ENCODE measurements around the gene PAK5.

The PAK5 gene

GRCh38 chr20:9789131-9789530 lies 49.7 kb downstream of the PAK5 start:
- H3K9me3 ChIP-seq (ENCODE audit: insufficient read depth, low read length): no peaks in the 10 kb centered on the region
- no peak overlapping the region for H2AFZ ChIP-seq (ENCODE audit: low read depth, low read length, severe bottlenecking)
- H3K4me3 ChIP-seq (ENCODE audit: insufficient read depth, low read length, poor library complexity, severe bottlenecking): no peak overlapping the region
- no peaks in the 10 kb centered on the region for H3K9me2 ChIP-seq (replicated peaks; ENCODE audit: insufficient read depth, low read length)
- no peaks in the 10 kb centered on the region for H3K36me3 ChIP-seq (ENCODE audit: low read length)
- H4K20me1 ChIP-seq (ENCODE audit: low read depth, low read length): no peaks in the 10 kb centered on the region
- H3K27ac ChIP-seq (ENCODE audit: low read depth, low read length): no peak overlapping the region
- TF ChIP-seq EZH2phosphoT487 (conservative IDR thresholded peaks at IDR 0.05; ENCODE audit: low read length) (no peak), CTCF (IDR thresholded peaks at IDR 0.05; ENCODE audit: insufficient read depth, low read length, poor library complexity, severe bottlenecking) (no peak)
- no peaks in the 10 kb centered on the region for H3K79me2 ChIP-seq (ENCODE audit: insufficient read depth, low read length)
- H3F3A ChIP-seq (ENCODE audit: insufficient read depth): no peaks in the 10 kb centered on the region
- H3K27me3 ChIP-seq (ENCODE audit: low read length): no peaks in the 10 kb centered on the region
- H3K4me2 ChIP-seq (ENCODE audit: low read depth, low read length, poor library complexity, severe bottlenecking): no peak overlapping the region
- H3K9ac ChIP-seq (ENCODE audit: low read length): no peak overlapping the region

- Histone ChIP-seq H3K27me3 (ENCODE audit: low read length) (no peaks in the 10 kb centered on the region; the same call in 1 of the 2 replicates), H3K9ac (ENCODE audit: low read length) (no peak overlapping the region), H3K4me2 (ENCODE audit: low read depth, low read length, poor library complexity, severe bottlenecking) (no peak overlapping the region), H2AFZ (ENCODE audit: low read depth, low read length, severe bottlenecking) (no peak overlapping the region), H4K20me1 (ENCODE audit: low read depth, low read length) (no peaks in the 10 kb centered on the region), H3K36me3 (ENCODE audit: low read length) (no peaks in the 10 kb centered on the region), H3K9me3 (ENCODE audit: insufficient read depth, low read length) (no peaks in the 10 kb centered on the region), H3K79me2 (ENCODE audit: insufficient read depth, low read length) (no peaks in the 10 kb centered on the region), H3F3A (ENCODE audit: insufficient read depth) (no peaks in the 10 kb centered on the region), H3K27ac (ENCODE audit: low read depth, low read length) (no peak overlapping the region), H3K9me2 (replicated peaks; ENCODE audit: insufficient read depth, low read length) (no peaks in the 10 kb centered on the region), H3K4me3 (ENCODE audit: insufficient read depth, low read length, poor library complexity, severe bottlenecking) (no peak overlapping the region)
- TF ChIP-seq EZH2phosphoT487 (conservative IDR thresholded peaks at IDR 0.05; ENCODE audit: low read length) (no peak), CTCF (IDR thresholded peaks at IDR 0.05; ENCODE audit: insufficient read depth, low read length, poor library complexity, severe bottlenecking) (no peak)
Observed at GRCh38 chr20:9775176-9775575, 63.7 kb downstream of the PAK5 start.

DNA sequence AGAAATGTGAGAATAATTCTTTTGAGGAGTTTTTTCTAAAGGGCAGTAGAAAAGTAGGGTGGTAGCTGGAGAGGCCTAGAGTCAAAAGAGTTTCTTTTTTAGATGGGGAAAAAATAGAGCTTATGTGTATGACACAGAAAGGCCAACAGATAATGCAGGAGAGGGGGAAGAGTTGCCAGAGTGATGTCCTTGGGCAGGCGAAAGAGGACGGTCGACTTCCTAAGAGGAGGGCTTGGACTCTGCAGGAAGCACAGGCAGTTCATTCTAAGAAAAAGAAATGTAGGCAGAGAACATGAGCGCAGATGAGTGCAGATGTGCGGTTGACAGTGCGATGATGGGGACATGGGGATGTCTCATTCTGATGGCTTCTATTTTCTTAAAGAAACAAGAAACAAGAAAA lies 68.9 kb downstream of the PAK5 start:
- no peaks in the 10 kb centered on the region for H3K36me3 ChIP-seq (ENCODE audit: low read length)
- no peaks in the 10 kb centered on the region for H3K79me2 ChIP-seq (ENCODE audit: insufficient read depth, low read length)
- no peaks in the 10 kb centered on the region for H4K20me1 ChIP-seq (ENCODE audit: low read depth, low read length)
- no peak for TF ChIP-seq CTCF (IDR thresholded peaks at IDR 0.05; ENCODE audit: insufficient read depth, low read length, poor library complexity, severe bottlenecking)
- TF ChIP-seq EZH2phosphoT487 (conservative IDR thresholded peaks at IDR 0.05; ENCODE audit: low read length): no peak
- H3K4me3 ChIP-seq (ENCODE audit: insufficient read depth, low read length, poor library complexity, severe bottlenecking): no peak overlapping the region
- H3K9me2 ChIP-seq (replicated peaks; ENCODE audit: insufficient read depth, low read length): no peaks in the 10 kb centered on the region
- H3K4me2 ChIP-seq (ENCODE audit: low read depth, low read length, poor library complexity, severe bottlenecking): no peak overlapping the region
- H3F3A ChIP-seq (ENCODE audit: insufficient read depth): no peaks in the 10 kb centered on the region
- no peaks in the 10 kb centered on the region for H3K9me3 ChIP-seq (ENCODE audit: insufficient read depth, low read length)
- H2AFZ ChIP-seq (ENCODE audit: low read depth, low read length, severe bottlenecking): no peak overlapping the region
- no peak overlapping the region for H3K27ac ChIP-seq (ENCODE audit: low read depth, low read length)
- H3K9ac ChIP-seq (ENCODE audit: low read length): no peak overlapping the region
- no peaks in the 10 kb centered on the region; the same call in 1 of the 2 replicates for H3K27me3 ChIP-seq (ENCODE audit: low read length)

Data from SU-DHL-6 (cell line).